Muscle of leg (tissue), 16 donors: ENCODE results near the gene COL5A3. TPM values are rescaled to one million over a fixed set of nuclear protein-coding genes. Genes with fewer than 3 reads are reported as not detected.

Experiments
- DNase-seq: peaks from one replicate; pipeline ENCODE4 v3.0.0; 2013
- H3K27ac ChIP-seq: one replicate; pipeline ENCODE4 v1.5.1; 2013; ENCODE audit warnings: mild to moderate bottlenecking, low read length, control low read depth
- H3K27me3 ChIP-seq: one replicate; pipeline ENCODE4 v1.6.1; 2013; ENCODE audit warnings: low read length; ENCODE audit not compliant: control insufficient read depth, insufficient read depth
- H3K36me3 ChIP-seq: one replicate; pipeline ENCODE4 v1.6.1; 2013; ENCODE audit warnings: low read length; ENCODE audit not compliant: control insufficient read depth, insufficient read depth
- H3K4me1 ChIP-seq: one replicate; pipeline ENCODE4 v1.6.1; 2013; ENCODE audit warnings: low read length; ENCODE audit not compliant: control insufficient read depth, insufficient read depth
- H3K4me3 ChIP-seq: one replicate; pipeline ENCODE4 v1.5.1; 2013; ENCODE audit warnings: low read length, control low read depth
- H3K9me3 ChIP-seq: replicated peaks from 2 replicates; pipeline ENCODE4 v1.6.1; 2013; ENCODE audit warnings: low read depth, low read length; ENCODE audit not compliant: control insufficient read depth
- WGBS: methylation state at CpG from one replicate; pipeline ENCODE4 v1.1.5; 2013; ENCODE audit warnings: missing lambda C conversion rate; ENCODE audit not compliant: insufficient coverage; 5-methylcytosine and 5-hydroxymethylcytosine counted together
- long read RNA-seq, 11 donors: transcript quantifications; one replicate each; lab custom pipeline, GENCODE V29; 2026
- polyA plus RNA-seq, 8 donors: library from polyadenylated mRNA; unstranded; fragments of 120-200 nt; gene quantifications; one replicate each; pipeline versions ENCODE4 v1.2.1 to v1.2.3, GENCODE V29; 2013; ENCODE audit warnings: inconsistent platforms in 1 of 8, low replicate concordance in 1 of 8; ENCODE audit not compliant: insufficient read length in 8 of 8, insufficient read depth in 1 of 8
- total RNA-seq: library from RNA; stranded (reverse); fragments of 120-200 nt; gene quantifications from one replicate; pipeline ENCODE4 v1.2.4, GENCODE V29; 2013

COL5A3 gene
- total RNA-seq, result 42.0 TPM
- polyA plus RNA-seq, result 100 to 1,000 TPM in 1 of 8 donors, 10 to 100 TPM in 7; 71.5 to 122 (median 89.8) TPM
- long read RNA-seq, donor 1, result 0 reads
- long read RNA-seq, donor 2, result 0 reads
- long read RNA-seq, donor 3, full-length matches to known transcripts, result 2 of 32 reads
- long read RNA-seq, donor 3, partial matches to known transcripts, result 30 of 32 reads
- long read RNA-seq, donor 3, other reads (novel, unspliced or antisense), result 0 of 32 reads
- long read RNA-seq, donor 4, full-length matches to known transcripts, result 2 of 25 reads
- long read RNA-seq, donor 4, partial matches to known transcripts, result 23 of 25 reads
- long read RNA-seq, donor 4, other reads (novel, unspliced or antisense), result 0 of 25 reads
- long read RNA-seq, donor 5, full-length matches to known transcripts, result 3 of 31 reads
- long read RNA-seq, donor 5, partial matches to known transcripts, result 28 of 31 reads
- long read RNA-seq, donor 5, other reads (novel, unspliced or antisense), result 0 of 31 reads
- long read RNA-seq, donor 6, partial matches to known transcripts, result 13 of 13 reads
- long read RNA-seq, donor 6, other reads (novel, unspliced or antisense), result 0 of 13 reads
- long read RNA-seq, donor 7, partial matches to known transcripts, result 8 of 8 reads
- long read RNA-seq, donor 7, other reads (novel, unspliced or antisense), result 0 of 8 reads
- long read RNA-seq, donor 8, result 0 reads
- long read RNA-seq, donor 9, full-length matches to known transcripts, result 1 of 6 reads
- long read RNA-seq, donor 9, partial matches to known transcripts, result 5 of 6 reads
- long read RNA-seq, donor 9, other reads (novel, unspliced or antisense), result 0 of 6 reads
- long read RNA-seq, donor 10, result 0 reads
- long read RNA-seq, donor 11, full-length matches to known transcripts, result 2 of 2 reads
- long read RNA-seq, donor 11, partial matches to known transcripts, result 0 of 2 reads
- long read RNA-seq, donor 11, other reads (novel, unspliced or antisense), result 0 of 2 reads

DNA sequence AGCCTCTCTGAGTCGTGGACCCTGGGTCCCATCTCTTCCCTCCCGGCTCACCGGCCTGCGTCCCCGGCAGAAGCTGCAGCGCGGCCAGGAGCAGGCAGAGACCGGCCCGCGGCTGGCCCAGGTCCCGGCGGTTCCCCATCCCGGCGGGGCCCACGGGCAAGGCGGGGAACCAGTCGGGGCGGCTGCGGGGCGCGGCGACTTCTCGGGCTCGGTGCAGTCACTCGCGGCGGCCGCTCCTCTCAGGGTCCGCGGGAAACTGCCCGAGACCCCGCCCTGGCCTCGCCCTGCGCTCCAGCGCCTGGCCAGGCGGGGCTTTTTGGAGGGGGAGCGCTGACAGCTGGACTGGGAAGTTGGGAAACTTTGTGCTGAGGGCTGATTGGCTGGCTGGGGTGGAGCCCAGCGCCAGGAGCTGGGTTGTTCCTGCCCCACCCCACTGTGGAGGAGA is at the start of gene COL5A3:
Gene COL5A3 (minus strand): TSS at position 258 of the 445 bp plus-strand sequence. CDS start 119 bp downstream, at position 139.
- peaks cover 7% of the 10 kb centered on the region for H3K36me3 ChIP-seq
- H3K27ac ChIP-seq, result peak within 1 kb of the TSS; percentile 92
- H3K4me1 ChIP-seq, result peaks cover 57% of the 10 kb centered on the region
- WGBS, result 0% methylated on average over 24 of the region's 38 CpGs
- no peaks in the 10 kb centered on the region for H3K9me3 ChIP-seq
- DNase-seq, result peak; percentile 91
- peak within 1 kb of the TSS; percentile 66 for H3K4me3 ChIP-seq
- H3K27me3 ChIP-seq, result peaks cover 24% of the 10 kb centered on the region

DNA sequence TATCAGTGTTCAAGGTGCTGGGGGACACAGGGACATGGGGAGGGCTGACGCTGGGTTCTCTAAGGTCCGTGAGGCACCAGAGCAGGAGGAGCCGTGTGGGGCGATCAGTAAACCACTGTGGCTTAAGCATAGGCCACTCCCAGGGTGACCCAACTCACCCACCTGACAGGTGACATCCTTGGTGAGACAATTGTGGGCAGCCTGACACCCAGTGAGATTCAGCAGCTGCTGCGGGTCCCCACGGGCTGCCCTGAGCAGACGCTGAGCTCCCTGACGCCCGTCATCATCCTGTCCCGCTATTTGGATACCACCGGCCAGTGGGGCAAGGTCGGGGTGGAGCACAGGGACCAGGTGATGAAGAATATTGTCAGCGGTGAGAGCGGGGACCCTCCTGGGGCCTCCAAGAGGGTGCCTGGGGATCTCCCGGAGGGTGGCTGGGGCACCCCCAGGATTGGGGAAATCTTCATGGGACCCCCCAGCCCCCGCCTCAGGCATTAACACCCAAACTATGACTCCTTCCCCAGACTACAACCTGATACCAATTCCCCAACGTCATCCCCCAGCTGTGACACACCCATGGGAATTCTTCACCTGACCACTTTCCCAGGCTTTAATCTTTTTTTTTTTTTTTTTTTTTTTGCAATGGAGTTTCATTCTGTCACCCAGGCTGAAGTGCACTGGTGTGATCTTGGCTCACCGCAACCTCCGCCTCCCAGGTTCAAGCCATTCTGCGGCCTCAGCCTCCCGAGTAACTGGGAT is 42.5 kb upstream of the COL5A3 start:
- H3K9me3 ChIP-seq, result no peaks in the 10 kb centered on the region
- no peak overlapping the region for H3K27ac ChIP-seq
- WGBS, result 77% methylated on average over 17 of the region's 21 CpGs
- H3K36me3 ChIP-seq, result no peaks in the 10 kb centered on the region
- no peak overlapping the region for H3K4me3 ChIP-seq
- H3K27me3 ChIP-seq, result peaks cover 2% of the 10 kb centered on the region
- DNase-seq, result no peak
- H3K4me1 ChIP-seq, result no peaks in the 10 kb centered on the region

- no peak overlapping the region for H3K27ac ChIP-seq
- 57% methylated on average over 1 of the region's 2 CpGs for WGBS
- peaks cover 9% of the 10 kb centered on the region for H3K9me3 ChIP-seq
- H3K4me3 ChIP-seq, result no peak overlapping the region
- H3K27me3 ChIP-seq, result peaks cover 2% of the 10 kb centered on the region
- DNase-seq, result no peak
- no peaks in the 10 kb centered on the region for H3K4me1 ChIP-seq
- H3K36me3 ChIP-seq, result no peaks in the 10 kb centered on the region
Measured at GRCh38 chr19:10049626-10050025, 39.3 kb upstream of the COL5A3 start.

GRCh38 chr19:10045371-10045770 is 35.1 kb upstream of the COL5A3 start:
- no peaks in the 10 kb centered on the region for H3K36me3 ChIP-seq
- H3K9me3 ChIP-seq, result peaks cover 50% of the 10 kb centered on the region
- no peak overlapping the region for H3K4me3 ChIP-seq
- WGBS, result no CpG with 5 or more reads among the region's 1 CpG
- H3K4me1 ChIP-seq, result no peaks in the 10 kb centered on the region
- no peaks in the 10 kb centered on the region for H3K27me3 ChIP-seq
- H3K27ac ChIP-seq, result no peak overlapping the region
- DNase-seq, result no peak

- WGBS, result no CpG with 5 or more reads among the region's 1 CpG
- Histone ChIP-seq H3K36me3 (no peaks in the 10 kb centered on the region), H3K4me3 (no peak overlapping the region), H3K9me3 (peaks cover 51% of the 10 kb centered on the region), H3K27me3 (no peaks in the 10 kb centered on the region), H3K27ac (no peak overlapping the region), H3K4me1 (no peaks in the 10 kb centered on the region)
- DNase-seq, result no peak
Measured at GRCh38 chr19:10044390-10044789, 34.1 kb upstream of the COL5A3 start.

DNA sequence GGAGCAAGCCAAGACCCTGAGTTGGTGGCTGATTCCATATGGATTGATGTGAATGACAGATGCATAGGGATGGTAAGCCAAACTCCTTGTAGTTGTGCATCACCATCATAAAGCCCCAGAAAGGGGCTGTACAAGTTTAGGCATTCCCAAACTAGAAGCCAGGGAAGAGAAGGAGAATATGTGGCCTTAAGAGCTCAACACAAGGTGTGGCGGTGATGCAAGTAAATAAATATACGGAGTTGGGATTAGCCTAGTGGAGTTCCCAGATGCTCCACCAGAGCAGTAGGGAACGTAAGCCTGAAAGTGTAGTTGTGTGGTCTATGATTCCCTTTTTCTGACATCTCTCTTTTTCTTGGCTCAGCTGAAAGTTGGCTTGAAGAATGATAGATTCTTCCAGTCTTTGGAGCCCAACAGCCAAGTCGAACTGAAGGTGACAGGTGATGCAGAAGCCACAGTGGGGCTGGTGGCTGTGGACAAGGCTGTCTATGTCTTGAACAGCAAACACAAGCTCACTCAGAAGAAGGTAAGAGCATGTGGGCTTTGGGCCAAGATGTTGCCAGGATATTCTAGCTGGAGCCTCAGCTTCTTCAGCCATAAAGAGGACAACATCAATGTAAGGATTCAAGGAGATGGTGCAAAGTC is 33.1 kb upstream of the COL5A3 start:
- H3K4me3 ChIP-seq, result no peak overlapping the region
- peak; percentile 16 for DNase-seq
- peaks cover 54% of the 10 kb centered on the region for H3K9me3 ChIP-seq
- no peaks in the 10 kb centered on the region for H3K27me3 ChIP-seq
- H3K36me3 ChIP-seq, result no peaks in the 10 kb centered on the region
- WGBS, result 66% methylated on average over 3 of the region's 4 CpGs
- H3K27ac ChIP-seq, result no peak overlapping the region
- no peaks in the 10 kb centered on the region for H3K4me1 ChIP-seq

DNA sequence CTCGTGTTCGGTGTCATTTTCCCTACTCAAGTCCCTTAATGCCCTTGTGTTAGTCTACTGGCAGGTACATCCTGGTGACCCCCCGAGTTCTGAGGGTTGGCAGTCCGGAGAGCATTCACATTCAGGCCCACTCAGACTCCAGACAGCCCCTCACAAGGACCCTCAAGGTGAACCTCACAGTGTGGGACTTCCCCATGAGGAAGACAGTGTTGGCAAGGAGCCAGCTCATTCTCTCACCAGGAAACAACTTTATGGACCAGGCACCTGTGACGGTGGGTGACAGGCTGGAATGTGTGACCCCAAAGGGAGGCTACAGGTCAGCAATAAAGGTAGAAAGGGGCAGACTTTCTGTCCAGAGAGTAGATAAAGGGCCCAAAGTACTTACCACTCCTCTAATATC is 27.5 kb upstream of the COL5A3 start:
- H3K27me3 ChIP-seq, result peaks cover 11% of the 10 kb centered on the region
- no peak overlapping the region for H3K4me3 ChIP-seq
- H3K36me3 ChIP-seq, result no peaks in the 10 kb centered on the region
- H3K27ac ChIP-seq, result no peak overlapping the region
- no peak for DNase-seq
- H3K9me3 ChIP-seq, result peaks cover 27% of the 10 kb centered on the region
- 20% methylated on average over 2 of the region's 5 CpGs for WGBS
- no peaks in the 10 kb centered on the region for H3K4me1 ChIP-seq

- peaks cover 23% of the 10 kb centered on the region for H3K9me3 ChIP-seq
- H3K36me3 ChIP-seq, result no peaks in the 10 kb centered on the region
- no CpG with 5 or more reads among the region's 4 CpGs for WGBS
- H3K4me3 ChIP-seq, result no peak overlapping the region
- H3K27ac ChIP-seq, result no peak overlapping the region
- peaks cover 15% of the 10 kb centered on the region for H3K27me3 ChIP-seq
- no peak for DNase-seq
- no peaks in the 10 kb centered on the region for H3K4me1 ChIP-seq
Measured at GRCh38 chr19:10037367-10037766, 27.1 kb upstream of the COL5A3 start.

- Histone ChIP-seq H3K36me3 (no peaks in the 10 kb centered on the region), H3K27me3 (peaks cover 19% of the 10 kb centered on the region), H3K9me3 (peaks cover 16% of the 10 kb centered on the region), H3K4me3 (no peak overlapping the region), H3K27ac (no peak overlapping the region), H3K4me1 (no peaks in the 10 kb centered on the region)
- no peak for DNase-seq
- no CpG with 5 or more reads among the region's 5 CpGs for WGBS
Measured at GRCh38 chr19:10036601-10037071, 26.3 kb upstream of the COL5A3 start.
